SIG-M5 treated with dmso at 0.1 percent for 504 hours (cell line): ENCODE measurements around the gene MAP3K5.
"Not testable (repeated sequence)": the region's sequence is repeated elsewhere in the genome, so short reads cannot be mapped to it uniquely, and the experiment has no call there.

Source experiments
- DNase-seq: peaks from one replicate; lab custom pipeline; 2025; ENCODE audit not compliant: unreplicated experiment; lab: John Stamatoyannopoulos, UW

The MAP3K5 gene

GRCh38 chr6:136696238-136696637 is 96.0 kb downstream of the MAP3K5 start:
- DNase-seq: no peak

- no peak for DNase-seq
Measured at GRCh38 chr6:136695412-136695811, 96.9 kb downstream of the MAP3K5 start.

DNA sequence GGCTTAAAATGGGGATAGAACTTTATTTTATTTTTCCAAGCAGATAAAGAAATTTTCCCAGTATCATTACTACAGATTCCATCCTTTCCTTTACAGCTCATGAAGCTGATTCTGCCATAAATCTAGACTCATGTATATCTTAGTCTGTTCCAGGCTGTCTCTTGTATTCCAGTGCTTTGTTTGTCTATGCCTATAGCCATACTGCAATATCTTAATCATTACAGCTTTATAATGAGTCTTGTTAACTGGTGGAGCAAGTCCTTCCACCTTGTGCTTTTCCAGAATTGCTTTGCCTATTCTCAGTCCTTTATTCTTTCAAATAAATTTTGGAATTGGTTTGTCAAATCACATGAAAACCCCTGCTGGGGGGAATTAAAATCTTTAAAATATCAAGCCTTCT is 99.2 kb downstream of the MAP3K5 start:
- DNase-seq: no peak

DNA sequence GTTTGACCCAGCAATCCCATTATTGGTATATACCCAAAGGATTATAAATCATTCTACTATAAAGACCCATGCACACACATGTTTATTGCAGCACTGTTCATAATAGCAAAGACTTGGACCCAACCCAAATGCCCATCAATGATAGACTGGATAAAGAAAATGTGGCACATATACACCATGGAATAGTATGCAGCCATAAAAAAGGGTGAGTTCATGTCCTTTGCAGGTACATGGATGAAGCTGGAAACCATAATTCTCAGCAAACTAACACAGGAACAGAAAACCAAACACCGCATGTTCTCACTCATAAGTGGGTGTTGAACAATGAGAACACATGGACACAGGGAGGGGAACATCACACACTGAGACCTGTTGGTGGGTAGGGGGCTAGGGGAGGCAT is 104.4 kb downstream of the MAP3K5 start:
- DNase-seq: not testable (repeated sequence)

- DNase-seq: no peak
Measured at GRCh38 chr6:136685540-136686108, 106.7 kb downstream of the MAP3K5 start.

GRCh38 chr6:136684466-136684865 is 107.8 kb downstream of the MAP3K5 start:
- no peak for DNase-seq

DNA sequence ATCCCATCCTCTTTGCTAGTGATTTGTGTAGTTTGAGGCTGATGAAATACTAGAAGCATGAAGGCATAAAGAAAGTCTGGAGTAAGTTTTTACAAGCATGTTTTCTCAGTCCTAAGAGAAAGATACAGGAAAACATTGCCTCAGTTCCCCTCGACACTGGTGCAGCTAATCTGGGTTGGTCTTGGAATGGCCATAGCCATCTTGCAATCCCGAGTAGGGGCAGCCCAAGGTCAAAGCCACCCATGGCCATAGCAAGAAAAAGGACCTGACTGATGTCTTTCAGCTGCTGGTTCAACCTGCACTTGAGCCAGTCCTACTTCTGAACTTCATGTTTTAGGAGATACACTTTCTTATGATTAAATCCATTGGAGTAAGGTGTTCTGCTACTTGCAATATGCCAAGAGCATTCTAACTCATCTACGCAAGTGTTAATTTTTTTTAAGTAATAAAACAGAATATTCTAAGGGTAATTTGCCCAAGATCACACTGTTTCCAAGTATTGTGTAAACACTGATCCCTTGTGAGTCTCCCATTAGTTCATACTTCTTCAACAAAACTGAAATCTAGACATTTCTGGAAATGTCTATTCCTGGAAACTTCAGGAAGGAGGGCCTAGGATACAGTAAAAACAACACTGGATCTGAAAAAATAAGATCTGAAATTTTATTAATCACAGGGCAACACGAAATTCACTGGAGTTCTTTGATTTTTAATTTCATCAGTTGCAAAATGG is 108.9 kb downstream of the MAP3K5 start:
- DNase-seq: no peak

- DNase-seq: no peak
Measured at GRCh38 chr6:136682292-136682691, 110.0 kb downstream of the MAP3K5 start.

GRCh38 chr6:136677822-136678221 is 114.5 kb downstream of the MAP3K5 start:
- DNase-seq: no peak

DNA sequence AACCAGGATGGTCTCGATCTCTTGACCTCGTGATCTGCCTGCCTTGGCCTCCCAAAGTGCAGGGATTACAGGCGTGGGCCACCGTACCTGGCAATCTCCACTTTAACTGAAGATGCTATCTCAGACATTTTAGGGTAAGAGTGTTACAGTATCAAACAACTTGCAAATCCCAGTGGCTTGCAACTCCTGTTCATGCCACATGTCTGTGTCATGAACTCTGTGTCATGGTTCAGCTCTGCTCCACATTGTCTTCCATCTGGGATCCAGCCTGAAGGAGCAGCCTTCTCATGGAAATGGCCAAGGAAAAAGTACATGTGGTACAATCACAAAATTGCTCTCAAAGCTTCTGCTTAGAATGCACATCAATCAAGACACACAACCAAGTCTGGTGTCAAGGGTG is 114.9 kb downstream of the MAP3K5 start:
- no peak for DNase-seq

DNA sequence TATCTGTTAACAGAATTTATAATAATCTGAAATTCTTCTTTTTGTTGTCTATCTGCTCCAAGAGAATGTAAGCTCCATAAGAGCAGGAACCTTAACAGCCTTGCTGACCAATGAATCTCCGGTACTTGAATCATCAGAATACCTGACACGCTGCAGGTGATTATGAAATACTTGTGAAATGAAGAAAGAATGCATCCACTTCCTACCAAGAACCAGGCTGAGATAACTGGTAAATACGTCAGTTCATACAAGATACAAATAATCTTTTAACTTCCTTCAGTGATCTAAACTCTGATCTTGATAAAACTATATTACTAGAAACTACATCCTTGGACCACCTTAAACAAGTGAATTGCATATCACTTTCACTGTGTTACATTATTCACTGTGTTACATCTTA is 116.2 kb downstream of the MAP3K5 start:
- DNase-seq: no peak

DNA sequence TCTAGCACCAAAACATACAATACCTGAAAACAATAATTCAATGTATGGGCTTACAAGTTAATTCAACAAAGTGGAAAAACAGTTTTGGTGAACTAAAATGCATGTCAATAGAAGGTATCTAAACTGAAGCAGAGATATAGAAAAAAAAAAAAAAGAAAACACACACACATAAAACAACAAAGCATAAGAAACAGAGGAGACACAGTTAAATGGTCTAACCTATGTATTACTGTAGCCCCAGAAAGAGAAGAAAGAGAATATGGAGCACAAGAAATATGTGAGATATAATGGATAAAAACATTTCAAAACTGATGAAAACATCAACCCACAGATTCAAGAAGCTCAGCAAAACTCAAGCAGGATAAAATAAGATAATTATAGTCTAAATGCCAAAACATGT is 118.7 kb downstream of the MAP3K5 start:
- DNase-seq: no peak

DNA sequence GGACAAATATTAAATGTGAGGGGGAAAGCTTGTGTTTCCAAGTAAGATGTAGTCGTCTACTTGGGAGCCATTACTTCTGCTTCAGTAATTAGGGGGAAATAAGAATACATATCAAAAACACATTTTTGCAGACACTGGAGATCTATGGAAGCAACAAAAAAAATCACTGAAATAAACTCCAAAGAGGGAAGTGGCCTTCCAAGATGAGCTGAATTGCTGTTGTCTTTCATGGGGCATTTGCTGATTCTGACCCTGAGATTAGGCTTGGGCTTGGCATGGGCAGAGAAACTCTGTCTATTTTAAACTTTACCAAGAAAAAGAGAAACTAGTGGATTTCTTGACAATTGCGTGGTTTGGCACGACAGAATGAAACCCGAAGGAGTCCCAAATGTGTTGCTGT is 120.1 kb downstream of the MAP3K5 start:
- DNase-seq: no peak

DNA sequence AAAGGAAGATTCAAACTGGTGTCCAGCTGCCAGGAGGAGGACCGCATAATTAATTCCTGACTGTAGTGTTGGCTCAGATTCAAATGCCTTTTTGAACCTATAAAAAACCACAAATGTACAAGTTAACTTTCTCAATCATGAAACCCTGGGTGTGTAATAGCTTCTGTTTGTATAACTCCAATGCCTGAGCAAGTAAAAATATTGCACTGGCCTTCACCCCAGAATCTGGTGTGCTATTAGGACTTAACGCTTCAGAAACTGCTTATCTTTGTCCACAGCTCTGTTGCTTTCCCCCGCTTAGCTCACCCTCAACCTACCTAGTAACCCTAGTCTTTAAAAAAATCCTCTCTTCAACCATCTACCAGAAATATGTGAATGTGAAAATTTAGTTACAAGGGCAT is 123.0 kb downstream of the MAP3K5 start:
- no peak for DNase-seq

- DNase-seq: no peak
Measured at GRCh38 chr6:136668571-136668970, 123.7 kb downstream of the MAP3K5 start.

DNA sequence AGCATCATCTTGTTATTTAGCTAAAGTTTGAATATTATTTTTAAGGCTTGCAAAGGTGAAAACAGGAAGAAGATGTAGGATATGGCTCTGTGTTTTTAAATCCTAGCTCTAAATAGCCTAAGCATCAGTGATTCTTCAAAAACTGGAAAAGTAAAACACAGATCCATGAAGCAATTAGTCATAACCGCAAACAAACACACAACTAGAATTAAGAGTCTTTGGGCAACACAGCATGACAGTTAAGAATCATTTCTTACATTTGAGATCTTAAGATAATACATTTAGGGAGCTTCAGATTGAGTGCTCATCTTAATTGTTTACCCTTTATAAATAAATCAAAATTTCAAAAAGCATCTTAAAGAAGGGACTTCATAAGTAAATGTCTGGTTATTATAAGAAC is 126.2 kb downstream of the MAP3K5 start:
- DNase-seq: no peak

- DNase-seq: no peak
Measured at GRCh38 chr6:136662347-136663237, 129.7 kb downstream of the MAP3K5 start.

GRCh38 chr6:136660727-136661126 is 131.6 kb downstream of the MAP3K5 start:
- DNase-seq: no peak

GRCh38 chr6:136659991-136660499 is 132.2 kb downstream of the MAP3K5 start:
- no peak for DNase-seq

- DNase-seq: no peak
Measured at GRCh38 chr6:136658711-136659110, 133.6 kb downstream of the MAP3K5 start.

DNA sequence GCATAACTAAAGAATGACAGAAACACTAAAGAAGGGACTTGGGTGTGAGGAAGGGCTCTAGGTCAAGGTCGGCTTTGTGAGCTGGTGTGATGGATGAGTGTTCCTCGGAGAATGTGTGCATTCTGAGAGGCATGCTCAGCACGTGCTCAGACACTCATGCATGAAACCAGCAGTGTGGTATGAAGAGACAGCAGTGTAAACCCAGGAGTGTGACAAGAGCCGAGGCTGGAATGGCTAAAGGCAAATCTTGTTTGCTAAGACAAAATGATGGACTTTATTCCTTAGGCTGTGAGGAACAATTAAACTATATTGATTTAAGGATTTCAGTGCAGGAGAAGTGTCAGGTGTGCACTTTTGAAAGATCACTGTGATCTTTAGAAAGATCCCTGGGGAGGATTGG is 134.6 kb downstream of the MAP3K5 start:
- no peak for DNase-seq

DNA sequence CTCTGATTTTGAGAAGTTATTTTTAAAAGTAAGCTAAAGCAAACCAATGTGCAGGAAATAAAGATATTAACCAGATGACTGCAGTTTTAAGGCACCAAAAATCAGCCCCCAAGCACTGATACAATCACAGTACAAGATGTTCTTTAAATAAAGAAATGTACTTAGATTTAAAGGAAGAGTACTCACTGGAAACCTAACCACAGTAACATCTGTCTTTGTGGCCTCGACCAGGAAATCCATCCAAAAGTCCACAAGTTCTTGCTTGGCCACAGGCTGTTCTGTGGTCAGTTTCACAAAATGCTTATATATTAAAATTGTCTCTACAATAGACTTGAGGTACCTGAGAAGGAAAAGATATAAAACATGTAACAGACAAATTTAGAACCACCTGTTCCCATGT is 136.2 kb downstream of the MAP3K5 start:
- no peak for DNase-seq
